Uterus (tissue), 4 donors: ENCODE measurements around the gene ZNF222. TPM values are rescaled to one million over a fixed set of nuclear protein-coding genes. Genes with fewer than 3 reads are reported as not detected.

Experiments
- DNase-seq, 2 donors: peaks; one replicate each; pipeline ENCODE4 v3.0.0-alpha.2; 2019 to 2020
- H3K27ac ChIP-seq, 2 donors: fragments of 200-600 bp; sonication (generic); 1 replicate in 1 of 2; 2 replicates in 1 of 2; pipeline ENCODE4 v1.5.1; 2016 to 2018
- H3K27me3 ChIP-seq, 2 donors: fragments of 200-600 bp; sonication (generic); one replicate each; pipeline ENCODE4 v1.5.1; 2018 to 2019; ENCODE audit warnings: control low read depth in 1 of 2
- H3K36me3 ChIP-seq, 2 donors: fragments of 200-600 bp; sonication (generic); one replicate each; pipeline ENCODE4 v1.5.1; 2019; ENCODE audit warnings: control low read depth in 1 of 2
- H3K4me1 ChIP-seq, 2 donors: fragments of 200-600 bp; sonication (generic); one replicate each; pipeline ENCODE4 v1.5.1; 2018 to 2019; ENCODE audit warnings: control low read depth in 1 of 2
- H3K4me3 ChIP-seq, 2 donors: fragments of 200-600 bp; sonication (generic); 1 replicate in 1 of 2; 2 replicates in 1 of 2; pipeline ENCODE4 v1.5.1; 2018 to 2019; ENCODE audit warnings: mild to moderate bottlenecking in 1 of 2
- H3K9me3 ChIP-seq, 2 donors: fragments of 200-600 bp; sonication (generic); one replicate each; pipeline ENCODE4 v1.5.1; 2019; ENCODE audit warnings: control low read depth in 1 of 2
- CTCF ChIP-seq, 4 experiments: fragments of 200-600 bp in 2 of 4; fragments of 450-650 bp in 2 of 4; sonication (generic) in 2 of 4; IDR thresholded peaks; one replicate each; pipeline ENCODE4 v1.5.1; 2016 to 2019; ENCODE audit warnings: antibody characterized with exemption in 4 of 4, mild to moderate bottlenecking in 2 of 4, moderate library complexity in 1 of 4
- POLR2A ChIP-seq, 2 donors: fragments of 450-650 bp; IDR thresholded peaks; one replicate each; pipeline ENCODE4 v1.6.1; 2016; ENCODE audit warnings: antibody characterized with exemption in 2 of 2, mild to moderate bottlenecking in 1 of 2, moderate library complexity in 1 of 2
- intact Hi-C: fragments of 100-400 bp; cut with DNase I; formaldehyde crosslinking; loops from one replicate; pipeline ENCODE4 v1.15.1; 2023; ENCODE audit warnings: low total_unique reads
- total RNA-seq, 4 donors: library from RNA; depleted of rRNA in 3 of 4; stranded (reverse); fragments of >200 nt in 3 of 4; gene quantifications; one replicate each; pipeline versions ENCODE4 v1.1.0 to v1.2.4, GENCODE V29; 2014 to 2023
- donor health status: DM: yes; HTN: yes; CAD: no.

ZNF222 gene
- 1 to 10 TPM in 2 of 4 donors, under 1 TPM in 2; 0.29 to 9.1 (median 1.0) TPM for total RNA-seq

- DNase-seq = peak; percentile 74 to 83
- H3K27me3 ChIP-seq = no peaks in the 10 kb centered on the region
- intact Hi-C loops = no loop called here
- H3K27ac ChIP-seq = peak within 1 kb of the TSS; percentile 38 to 56
- peak within 1 kb of the TSS; percentile 75 to 81 for H3K4me3 ChIP-seq
- H3K4me1 ChIP-seq = no peaks in the 10 kb centered on the region
- TF ChIP-seq POLR2A (IDR thresholded peaks at IDR 0.05) (no peak), CTCF (IDR thresholded peaks at IDR 0.05) (no peak)
- no peaks in the 10 kb centered on the region for H3K36me3 ChIP-seq
- H3K9me3 ChIP-seq = peaks cover 0 to 25% of the 10 kb centered on the region in 2 donors
Observed at GRCh38 chr19:44025217-44025936, at the start of gene ZNF222. Gene ZNF222 (plus strand): TSS chr19:44025379. CDS start chr19:44025437, 58 bp downstream.

GRCh38 chr19:43976732-43977131 lies 48.4 kb upstream of the ZNF222 start:
- Histone ChIP-seq H3K4me3 (no peak overlapping the region), H3K27ac (no peak overlapping the region), H3K4me1 (no peaks in the 10 kb centered on the region), H3K36me3 (no peaks in the 10 kb centered on the region), H3K27me3 (no peaks in the 10 kb centered on the region), H3K9me3 (peaks cover 6 to 80% of the 10 kb centered on the region in 2 donors)
- DNase-seq = no peak
- intact Hi-C loops = no loop called here
- no peak for TF ChIP-seq CTCF (IDR thresholded peaks at IDR 0.05)
- no peak for TF ChIP-seq POLR2A (IDR thresholded peaks at IDR 0.05)

GRCh38 chr19:43983544-43983911 lies 41.7 kb upstream of the ZNF222 start:
- H3K9me3 ChIP-seq = peaks cover under 1 to 23% of the 10 kb centered on the region in 2 donors
- DNase-seq = no peak
- H3K36me3 ChIP-seq = no peaks in the 10 kb centered on the region
- H3K4me1 ChIP-seq = no peaks in the 10 kb centered on the region
- peak overlapping the region in 1 of 2 donors; percentile 70 for H3K27ac ChIP-seq
- peak overlapping the region; percentile 52 to 81 for H3K4me3 ChIP-seq
- intact Hi-C loops = no loop called here
- no peaks in the 10 kb centered on the region for H3K27me3 ChIP-seq
- TF ChIP-seq CTCF (IDR thresholded peaks at IDR 0.05) = no peak
- no peak for TF ChIP-seq POLR2A (IDR thresholded peaks at IDR 0.05)

- H3K4me1 ChIP-seq = no peaks in the 10 kb centered on the region
- no peaks in the 10 kb centered on the region for H3K27me3 ChIP-seq
- no peaks in the 10 kb centered on the region for H3K36me3 ChIP-seq
- peaks cover 0 to 19% of the 10 kb centered on the region in 2 donors for H3K9me3 ChIP-seq
- peak within 1 kb of the TSS; percentile 52 to 81 for H3K4me3 ChIP-seq
- peak within 1 kb of the TSS; percentile 59 to 70 for H3K27ac ChIP-seq
- TF ChIP-seq POLR2A (IDR thresholded peaks at IDR 0.05) (no peak), CTCF (IDR thresholded peaks at IDR 0.05) (no peak)
- DNase-seq = peak; percentile 88 to 94
- intact Hi-C loops = no loop called here
Observed at GRCh38 chr19:43983912-43984686, 41.1 kb upstream of the ZNF222 start, which contains the start of gene ZNF155. Gene ZNF155 (plus strand): TSS chr19:43984188. CDS start chr19:43988544, 4,356 bp downstream.

GRCh38 chr19:43984687-43985000 lies 40.5 kb upstream of the ZNF222 start:
- H3K9me3 ChIP-seq = peaks cover 0 to 14% of the 10 kb centered on the region in 2 donors
- DNase-seq = no peak
- TF ChIP-seq CTCF (IDR thresholded peaks at IDR 0.05) (no peak), POLR2A (IDR thresholded peaks at IDR 0.05) (no peak)
- H3K27me3 ChIP-seq = no peaks in the 10 kb centered on the region
- intact Hi-C loops = no loop called here
- H3K4me1 ChIP-seq = no peaks in the 10 kb centered on the region
- no peaks in the 10 kb centered on the region for H3K36me3 ChIP-seq
- H3K4me3 ChIP-seq = peak overlapping the region; percentile 52 to 81
- peak overlapping the region; percentile 59 to 70 for H3K27ac ChIP-seq
